GM21825 (cell line): ENCODE measurements around the gene C20orf144.
"Not testable (repeated sequence)": the region's sequence is repeated elsewhere in the genome, so short reads cannot be mapped to it uniquely, and the experiment has no call there.

Experiments
- ATAC-seq: cut with Tn5 transposase; IDR thresholded peaks from one replicate; pipeline ENCODE4 v1.9.1; 2021; ENCODE audit warnings: mild to moderate bottlenecking, moderate library complexity; ENCODE audit not compliant: unreplicated experiment

The C20orf144 gene

DNA sequence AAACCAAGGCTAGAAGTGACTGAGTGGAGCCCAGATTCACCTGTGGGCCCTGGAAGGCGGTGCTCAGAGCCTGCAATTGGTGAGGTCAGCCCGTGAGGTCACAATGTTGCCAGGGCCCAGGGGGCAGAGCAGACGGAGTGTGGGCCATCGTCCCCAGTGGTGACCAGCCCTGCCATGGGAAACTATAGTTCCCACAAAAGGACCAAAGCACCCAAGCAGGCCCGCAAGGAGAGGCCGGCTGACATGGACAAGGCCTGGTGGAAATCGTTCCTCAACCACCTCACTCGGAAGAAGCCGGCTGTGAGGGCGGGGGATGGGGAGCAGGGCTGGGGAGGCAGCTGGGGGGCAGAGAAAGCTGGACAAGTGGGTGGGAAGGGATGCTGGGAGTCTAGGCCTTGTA lies at the start of gene C20orf144:
TSS of gene C20orf144 (plus strand) at position 156 of the 400 bp plus-strand sequence. CDS start at position 175, 19 bp downstream.
- no peak for ATAC-seq

DNA sequence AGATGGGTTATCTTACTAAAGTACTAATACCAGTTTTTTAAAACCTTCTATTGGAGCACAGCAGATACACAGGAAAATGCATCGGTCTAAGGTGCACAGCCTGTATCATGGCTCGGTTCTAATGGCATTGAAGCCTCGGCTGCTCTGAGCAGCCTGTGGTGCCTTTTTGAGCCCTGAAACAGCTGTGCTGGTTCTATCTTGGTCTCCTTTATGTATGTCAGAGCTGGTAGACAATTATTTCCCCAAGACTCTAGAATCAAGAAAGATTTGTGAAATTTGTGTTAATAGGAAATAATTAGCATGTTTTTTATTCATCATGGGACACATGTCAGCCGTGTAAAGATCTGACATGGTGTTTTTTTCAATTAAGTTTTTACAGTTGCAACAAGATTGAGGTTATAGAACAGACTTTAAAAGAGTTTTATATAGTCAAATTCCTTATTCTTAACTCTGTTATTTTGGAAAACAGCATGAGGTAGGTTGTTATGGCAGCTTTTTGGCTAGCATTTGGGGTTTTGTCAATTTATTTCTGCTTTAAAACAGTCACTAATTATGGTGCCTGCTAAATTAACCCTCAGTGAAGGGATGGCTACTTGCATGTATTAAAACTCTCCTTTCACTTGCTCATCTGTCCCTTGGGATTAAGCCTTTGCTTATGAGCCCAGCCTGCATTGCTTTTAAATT lies 40.3 kb upstream of the C20orf144 start:
- ATAC-seq = no peak

DNA sequence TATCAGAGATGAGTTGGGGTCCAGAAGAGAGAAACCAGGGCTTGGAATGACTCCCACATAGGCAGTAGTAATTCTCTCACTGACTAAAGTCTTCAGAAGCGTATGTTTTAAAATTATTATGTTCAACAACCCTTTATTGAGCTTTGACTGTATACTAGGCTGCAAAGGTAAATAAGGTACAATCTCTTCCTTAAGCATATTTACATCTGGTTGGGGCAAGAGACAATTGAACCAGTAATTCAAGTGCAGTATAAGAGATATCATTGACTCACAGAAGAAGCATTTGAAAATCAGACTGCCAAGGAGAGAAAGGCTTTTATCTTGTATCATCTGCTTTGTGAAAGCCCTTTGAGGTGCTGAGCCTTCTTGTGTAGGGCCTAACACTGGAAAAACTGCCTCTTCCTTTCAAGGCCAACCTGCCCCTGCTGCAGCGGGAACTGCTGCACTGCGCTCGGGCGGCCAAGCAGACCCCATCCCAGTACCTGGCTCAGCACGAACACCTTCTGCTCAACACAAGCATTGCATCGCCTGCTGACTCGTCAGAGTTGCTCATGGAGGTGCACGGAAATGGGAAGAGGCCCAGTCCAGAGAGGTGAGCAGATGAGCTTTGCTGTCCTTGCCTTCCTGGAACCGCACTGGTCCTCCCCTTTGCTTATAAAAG lies 39.3 kb upstream of the C20orf144 start:
- ATAC-seq = no peak

DNA sequence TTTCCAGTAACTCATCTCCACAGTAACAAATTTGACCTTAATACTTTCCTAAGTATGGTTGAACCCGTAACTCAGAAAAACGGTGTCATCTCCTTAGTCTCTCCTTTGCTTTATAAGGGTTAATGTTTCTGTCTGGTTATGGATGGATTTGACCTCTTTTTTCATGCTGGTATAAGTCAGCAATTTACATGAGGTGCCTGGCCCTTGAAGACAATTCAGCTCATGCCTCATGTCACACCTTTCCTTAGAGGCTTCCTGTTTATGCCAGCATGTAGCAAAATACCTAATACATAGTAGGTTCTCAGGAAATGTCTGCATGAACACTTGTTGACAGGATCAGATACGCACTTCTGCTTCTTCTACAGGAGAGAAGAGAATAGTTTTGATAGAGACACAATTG lies 37.7 kb upstream of the C20orf144 start:
- no peak for ATAC-seq

DNA sequence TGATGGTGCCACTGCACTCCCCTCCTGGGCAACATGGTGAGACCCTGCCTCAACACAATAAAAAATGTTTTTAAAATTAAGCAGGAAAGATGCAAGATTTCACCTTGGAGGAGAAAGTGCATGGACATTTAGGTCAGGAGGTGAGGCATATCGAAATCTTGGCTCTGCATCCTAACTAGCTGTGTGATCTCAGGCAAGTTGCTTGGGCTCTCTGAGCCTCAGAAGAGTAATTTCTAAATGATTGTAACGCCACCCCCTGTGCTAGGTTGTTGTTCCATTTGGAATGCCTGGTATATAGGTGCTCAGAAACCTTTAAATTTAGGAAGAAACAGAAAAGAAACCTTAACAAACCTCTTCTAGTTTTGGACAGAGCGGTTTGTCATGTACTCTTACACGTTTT lies 35.9 kb upstream of the C20orf144 start:
- ATAC-seq = no peak

DNA sequence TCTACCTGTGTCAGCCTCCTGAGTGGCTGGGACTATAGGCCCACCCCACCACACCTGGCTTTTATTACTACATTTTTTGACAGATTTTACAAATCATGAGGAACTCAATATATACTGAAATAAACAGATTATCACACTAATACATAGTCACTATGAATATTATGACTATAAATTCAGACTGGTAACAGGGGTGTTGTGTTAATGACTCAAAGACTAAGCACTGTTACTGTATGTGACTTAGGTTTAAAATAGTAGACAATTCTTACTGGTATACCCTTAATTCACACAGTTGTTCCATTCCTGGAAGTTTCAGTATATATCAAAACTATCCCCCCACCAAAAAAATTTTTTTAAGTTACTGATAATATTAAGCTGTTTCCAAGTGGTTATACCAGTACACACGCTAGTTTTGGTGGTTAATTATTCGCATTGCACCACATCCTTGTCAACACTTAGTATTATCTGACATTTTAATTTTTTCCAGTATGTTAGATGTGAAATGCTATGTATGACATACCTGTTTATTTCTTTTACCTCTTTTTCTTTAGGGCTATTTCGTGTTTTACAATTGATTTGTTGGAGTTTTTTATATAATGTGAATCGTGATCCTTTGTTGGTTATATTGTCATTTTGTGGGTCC lies 34.4 kb upstream of the C20orf144 start:
- no peak for ATAC-seq

DNA sequence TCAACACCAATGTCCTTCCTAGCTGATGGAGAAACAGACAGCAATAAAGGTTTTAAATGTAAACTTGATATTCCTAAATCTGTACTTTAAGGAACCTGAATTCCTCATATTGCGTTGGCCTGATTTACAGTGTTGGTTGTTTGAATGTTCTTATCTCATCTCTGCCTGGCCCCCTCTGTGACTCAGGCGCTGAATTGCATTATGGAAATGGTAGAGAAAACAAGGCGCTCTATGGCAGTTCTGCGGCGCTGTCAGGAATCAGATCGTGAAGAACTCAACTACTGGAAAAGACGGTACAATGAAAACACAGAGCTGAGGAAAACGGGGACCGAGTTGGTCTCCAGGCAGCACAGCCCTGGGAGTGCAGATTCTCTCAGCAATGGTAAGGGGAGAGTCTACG lies 32.6 kb upstream of the C20orf144 start:
- ATAC-seq = no peak

DNA sequence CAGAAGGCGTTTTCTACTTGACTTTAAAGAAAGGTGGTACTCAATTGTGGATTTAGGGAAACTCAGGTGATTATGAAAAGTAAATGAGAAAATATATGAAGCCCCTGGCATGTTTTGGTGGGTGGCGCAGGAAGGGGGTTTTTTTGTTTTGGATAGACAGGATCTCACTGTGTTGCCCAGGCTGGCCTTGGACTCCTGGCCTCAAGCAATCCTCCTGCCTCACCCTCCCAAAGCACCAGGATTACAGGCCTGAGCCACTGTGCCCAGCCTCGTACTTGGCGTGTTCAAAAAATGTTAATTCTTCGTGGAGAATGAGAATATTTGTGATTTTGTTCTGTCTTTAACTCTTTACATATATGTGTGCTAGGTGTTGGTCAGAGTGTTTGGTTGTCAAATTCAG lies 32.1 kb upstream of the C20orf144 start:
- no peak for ATAC-seq

DNA sequence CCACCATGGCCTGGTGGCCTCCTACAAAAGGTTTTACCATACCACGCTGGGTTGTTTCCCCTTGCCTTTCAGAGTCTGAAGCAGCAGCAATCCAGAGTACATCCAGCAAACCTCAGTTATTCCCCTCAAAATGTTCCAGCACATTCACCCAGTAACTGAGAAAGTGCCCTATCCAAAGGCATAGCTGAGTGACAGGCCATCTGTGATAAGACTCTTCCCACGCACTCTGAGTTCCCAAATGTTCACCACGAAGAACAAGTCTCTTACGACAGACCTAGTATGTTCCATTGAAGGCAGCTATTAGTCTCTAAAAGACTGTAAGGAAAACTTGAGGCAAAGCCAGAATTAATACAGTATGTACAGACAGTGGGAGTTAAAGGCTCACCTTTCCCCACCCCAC lies 31.6 kb upstream of the C20orf144 start:
- no peak for ATAC-seq

DNA sequence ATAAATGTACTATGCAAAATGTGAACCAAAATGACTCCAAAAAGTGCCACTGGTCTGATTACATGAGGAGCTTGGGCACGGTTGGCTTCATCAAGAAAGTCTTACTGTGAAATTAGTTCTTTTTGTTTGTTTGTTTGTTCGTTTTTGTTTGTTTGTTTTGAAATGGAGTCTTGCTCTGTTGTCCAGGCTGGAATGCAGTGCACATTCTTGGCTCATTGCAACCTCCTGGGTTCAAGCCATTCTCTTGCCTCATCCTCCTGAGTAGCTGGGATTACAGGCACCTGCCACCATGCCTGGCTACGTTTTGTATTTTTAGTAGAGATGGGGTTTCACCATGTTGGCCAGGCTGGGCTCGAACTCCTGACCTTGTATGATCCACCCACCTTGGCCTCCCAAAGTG lies 30.2 kb upstream of the C20orf144 start:
- not testable (repeated sequence) for ATAC-seq

DNA sequence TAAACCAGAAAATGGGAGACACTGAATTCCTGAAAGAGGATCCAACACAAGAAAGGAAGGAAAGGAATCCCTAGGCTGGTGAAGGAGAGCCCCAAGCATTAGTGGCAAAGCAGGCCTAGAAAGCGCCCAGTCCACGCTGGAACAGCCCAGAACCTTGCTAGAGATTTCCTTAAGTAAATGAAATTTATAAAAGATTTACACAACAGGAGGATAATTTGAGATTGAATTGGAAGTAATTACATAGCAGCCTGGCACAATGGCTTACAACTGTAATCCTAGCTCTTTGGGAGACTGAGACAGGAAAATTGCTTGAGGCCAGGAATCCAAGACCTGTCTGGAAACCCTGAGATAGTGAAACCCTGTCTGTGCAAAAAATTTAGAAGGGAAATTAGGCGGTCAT lies 26.8 kb upstream of the C20orf144 start:
- ATAC-seq = no peak

DNA sequence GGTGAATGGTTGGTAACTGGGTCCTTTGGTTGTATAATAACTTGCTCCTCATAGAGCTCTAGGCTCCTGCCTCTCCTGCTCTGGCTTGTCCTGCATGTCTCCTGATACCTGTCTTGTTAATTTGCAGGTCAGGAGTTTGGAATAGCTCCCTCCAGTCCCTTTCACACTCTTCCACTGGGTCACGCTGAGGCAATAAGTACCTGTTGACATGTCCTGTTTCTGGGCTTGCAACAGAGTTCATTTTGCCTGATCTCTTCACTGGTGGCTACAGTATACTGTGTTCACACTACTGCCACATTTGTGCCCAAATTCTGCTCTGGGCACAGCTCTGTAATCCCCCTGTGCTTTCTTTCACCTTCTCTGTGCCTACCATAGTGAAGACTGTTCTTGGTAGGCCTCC lies 25.4 kb upstream of the C20orf144 start:
- no peak for ATAC-seq

DNA sequence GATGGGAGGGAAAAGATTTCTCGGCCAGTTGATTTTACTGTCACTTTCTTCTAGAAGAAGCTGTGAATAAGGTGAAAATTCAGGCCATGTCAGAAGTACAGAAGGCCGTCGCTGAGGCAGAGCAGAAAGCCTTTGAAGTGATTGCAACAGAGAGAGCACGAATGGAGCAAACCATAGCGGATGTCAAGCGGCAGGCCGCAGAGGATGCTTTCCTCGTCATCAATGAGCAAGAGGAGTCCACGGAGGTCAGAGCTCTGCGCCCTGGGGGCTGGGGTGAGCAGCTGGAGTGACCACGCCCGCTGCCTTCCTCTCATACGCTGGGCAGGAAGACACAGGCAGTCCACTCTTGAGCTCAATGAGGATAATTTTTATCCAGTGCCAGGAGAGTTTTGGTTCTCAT lies 21.8 kb upstream of the C20orf144 start:
- ATAC-seq = no peak

DNA sequence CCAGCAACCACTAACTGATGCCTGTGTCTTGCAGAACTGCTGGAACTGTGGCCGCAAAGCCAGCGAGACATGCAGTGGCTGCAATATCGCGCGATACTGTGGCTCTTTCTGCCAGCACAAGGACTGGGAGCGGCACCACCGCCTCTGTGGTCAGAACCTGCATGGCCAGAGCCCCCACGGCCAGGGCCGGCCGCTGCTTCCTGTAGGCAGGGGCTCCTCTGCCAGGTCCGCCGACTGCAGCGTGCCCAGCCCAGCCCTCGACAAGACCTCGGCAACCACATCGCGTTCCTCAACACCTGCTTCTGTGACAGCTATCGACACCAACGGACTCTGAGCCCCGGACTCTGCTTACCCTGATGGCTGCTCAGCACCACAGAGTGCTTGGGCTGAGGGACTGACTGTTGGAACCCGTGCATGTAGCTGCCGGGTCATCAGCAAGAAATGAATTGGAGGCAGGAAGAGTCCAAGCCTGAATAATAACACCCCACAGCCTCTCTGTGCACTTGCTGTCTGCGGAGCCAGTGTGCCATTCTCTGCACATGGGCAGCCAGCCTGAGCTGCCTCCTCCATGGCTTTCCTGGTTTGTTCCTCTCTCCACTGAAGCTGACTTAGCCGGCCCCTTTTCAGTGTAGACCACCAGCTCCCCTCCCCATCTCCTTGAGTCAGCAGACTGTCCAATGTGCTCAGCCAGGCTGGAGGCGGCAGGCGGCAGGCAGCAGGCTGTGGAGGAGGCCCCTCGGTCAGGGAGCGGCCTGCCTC lies 17.6 kb upstream of the C20orf144 start:
- no peak for ATAC-seq

DNA sequence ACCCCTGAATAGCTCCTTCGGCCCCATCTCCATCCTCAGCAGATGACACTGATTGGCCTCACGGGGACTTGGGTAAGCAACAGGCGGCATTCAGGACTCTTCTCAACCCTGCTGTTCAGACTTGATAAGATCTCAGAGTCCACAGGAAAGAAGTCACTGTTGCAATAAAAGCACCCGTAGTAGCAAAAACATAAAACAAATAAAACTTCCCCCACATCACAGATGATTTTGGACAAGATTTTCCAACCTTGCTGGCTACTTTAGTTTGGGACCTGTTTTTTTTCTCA lies 17.1 kb upstream of the C20orf144 start:
- ATAC-seq = no peak

DNA sequence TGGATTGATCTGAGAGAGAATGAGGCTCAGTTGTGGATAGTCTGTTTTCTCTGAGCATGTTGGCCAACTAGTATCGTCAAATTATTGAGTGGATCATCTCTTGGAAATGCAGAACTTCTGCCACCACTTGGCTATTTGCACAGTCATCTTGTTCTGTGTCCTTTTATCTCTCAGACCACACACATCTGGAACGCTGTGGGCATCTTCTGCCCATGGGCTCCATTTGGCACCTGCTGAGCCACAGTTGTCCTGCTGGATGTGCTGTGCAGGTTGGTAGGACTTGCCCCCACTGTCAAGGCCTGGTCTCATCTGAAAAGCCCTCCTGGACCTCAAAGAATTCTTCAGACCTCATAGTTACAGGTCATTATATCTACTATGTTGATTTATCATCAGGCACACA lies 16.7 kb upstream of the C20orf144 start:
- no peak for ATAC-seq

DNA sequence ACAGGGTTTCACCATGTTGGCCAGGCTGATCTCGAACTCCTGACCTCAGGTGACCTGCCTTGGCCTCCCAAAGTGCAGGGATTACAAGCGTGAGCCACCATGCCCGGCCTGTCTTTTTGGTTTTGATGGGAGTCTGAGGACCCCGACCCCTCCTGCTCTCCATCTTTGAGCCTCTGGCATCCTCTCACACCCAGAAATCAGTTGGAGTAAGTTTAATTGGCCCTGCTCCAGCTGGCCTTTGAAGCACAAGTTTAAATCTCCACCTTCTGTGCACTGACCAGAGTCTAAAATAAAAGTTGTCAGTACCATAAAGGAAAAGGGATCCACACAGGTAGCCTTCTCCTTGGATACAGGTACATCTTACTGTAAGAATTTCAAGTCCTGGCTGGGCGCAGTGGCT lies 15.9 kb upstream of the C20orf144 start:
- no peak for ATAC-seq

DNA sequence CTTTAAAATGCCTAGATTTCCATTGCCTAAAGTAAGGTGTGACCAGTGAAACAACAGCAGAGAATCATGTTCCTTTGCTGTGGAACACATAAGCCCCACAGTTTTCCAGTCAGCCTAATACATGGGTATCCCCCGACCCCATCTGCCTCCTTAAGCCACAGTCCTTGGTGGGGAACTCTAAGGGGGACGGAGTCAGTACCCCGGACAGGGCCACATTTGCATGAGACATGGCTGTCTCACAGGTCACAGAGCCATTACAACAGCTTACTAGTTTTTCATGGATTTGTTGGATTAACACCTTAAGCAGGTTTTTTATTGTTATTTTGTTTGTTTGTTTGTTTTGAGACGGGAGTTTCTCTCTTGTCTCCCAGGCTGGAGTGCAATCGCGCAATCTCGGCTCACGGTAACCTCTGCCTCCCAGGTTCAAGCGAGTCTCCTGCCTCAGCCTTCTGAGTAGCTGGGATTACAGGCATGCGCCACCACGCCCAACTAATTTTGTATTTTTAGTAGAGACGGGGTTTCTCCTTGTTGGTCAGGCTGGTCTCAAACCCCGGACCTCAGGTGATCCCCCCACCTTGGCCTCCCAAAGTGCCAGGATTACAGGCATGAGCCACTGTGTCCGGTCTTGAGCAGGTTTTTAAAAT lies 15.0 kb upstream of the C20orf144 start:
- not testable (repeated sequence) for ATAC-seq

DNA sequence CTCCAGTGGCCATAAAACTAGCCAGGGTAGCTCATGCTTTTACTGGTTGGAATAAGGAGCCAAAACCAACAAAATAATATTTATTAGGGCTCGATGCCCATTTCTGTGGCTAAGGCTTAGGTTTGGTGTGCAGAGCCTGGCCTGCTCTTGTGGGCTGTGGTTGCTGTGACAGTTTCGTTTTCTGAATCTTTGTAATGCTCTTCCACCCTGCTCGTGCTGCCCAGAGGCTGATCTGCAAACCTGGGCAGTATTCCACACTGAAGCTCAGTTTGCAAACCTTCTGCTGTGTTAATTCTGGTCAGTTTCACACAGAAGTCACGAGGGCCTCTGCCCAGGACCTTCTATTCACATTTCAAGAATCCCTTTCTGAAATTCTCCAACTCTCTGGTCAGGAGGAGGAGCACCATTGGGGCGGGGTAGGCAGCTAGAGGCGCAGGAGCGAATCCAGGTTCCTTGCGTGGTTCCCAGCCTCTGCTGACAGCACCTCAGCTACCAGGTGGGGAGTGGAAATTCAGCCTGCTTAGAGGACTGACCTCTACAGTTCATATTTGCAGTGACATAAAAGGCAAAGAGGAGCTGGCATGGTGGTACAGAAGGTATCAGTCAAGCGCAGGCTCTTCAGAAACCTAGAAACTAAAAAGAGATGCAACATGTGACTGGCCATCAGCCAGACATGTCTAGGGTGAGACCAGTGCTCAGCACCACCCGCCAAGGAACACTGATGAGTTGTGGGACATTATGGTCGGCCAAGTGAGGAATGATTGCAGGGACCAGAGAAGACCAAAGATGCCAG lies 14.3 kb upstream of the C20orf144 start:
- peak; percentile 72 for ATAC-seq

DNA sequence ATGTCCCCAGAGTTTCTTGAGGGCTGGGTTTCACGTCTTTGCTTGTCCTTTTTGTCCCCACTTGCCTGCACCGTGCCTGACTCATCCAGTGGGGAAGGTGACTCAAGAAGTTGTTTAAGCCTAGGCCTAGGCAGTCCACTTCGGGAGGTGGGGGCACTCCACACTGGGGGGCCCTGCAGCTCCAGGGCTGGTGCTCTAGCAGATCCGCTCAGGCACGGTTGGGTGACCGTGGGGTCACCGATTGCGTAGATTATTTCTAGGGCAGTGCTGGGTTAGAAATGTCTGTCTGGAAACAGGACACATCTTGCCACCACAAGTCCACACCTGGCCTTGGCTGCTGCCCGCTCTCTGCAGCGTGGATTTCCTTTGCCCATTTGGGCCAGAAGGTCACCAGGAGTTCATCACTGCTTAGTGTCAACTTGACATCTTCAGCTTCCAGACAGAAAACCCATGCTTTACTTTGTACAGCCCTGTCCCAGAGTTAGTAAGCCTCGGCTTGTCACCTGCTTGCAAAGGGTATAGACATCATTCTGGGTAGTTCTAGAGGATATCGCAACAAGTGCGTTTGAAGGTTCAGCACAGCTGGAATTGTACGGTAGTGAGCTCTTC lies 13.6 kb upstream of the C20orf144 start:
- no peak for ATAC-seq
